Neural cell (in vitro differentiated cells): ENCODE data around the gene GADD45A.

Experiments
- CTCF ChIP-seq: fragments of 450-650 bp; IDR thresholded peaks from 2 replicates; pipeline ENCODE4 v1.5.1; 2014; ENCODE audit warnings: antibody characterized with exemption, mild to moderate bottlenecking, moderate library complexity; ENCODE audit not compliant: poor library complexity, severe bottlenecking
- EZH2 ChIP-seq: fragments of 200-600, 300-800 bp; shearing (Covaris generic), sonication (generic); IDR thresholded peaks from 2 replicates; pipeline ENCODE4 v1.6.1; 2014; ENCODE audit warnings: antibody characterized with exemption, low read length, borderline replicate concordance, mild to moderate bottlenecking; ENCODE audit not compliant: insufficient read depth, poor library complexity, severe bottlenecking

- TF ChIP-seq CTCF (no peak), EZH2 (no peak)
These were observed 39.4 kb upstream of the GADD45A start for GRCh38 chr1:67645495-67646144.
